ENCODE results near the gene ACADSB. TPM values are rescaled to one million over a fixed set of nuclear protein-coding genes. Genes with fewer than 3 reads are reported as not detected.

The ACADSB gene
- 7.1 TPM for polyA plus RNA-seq (2013, experiment 1 of 2)
- 7.2 TPM for polyA plus RNA-seq (2013, experiment 2 of 2)

- Histone ChIP-seq H3K4me3 (ENCODE audit: low read length in 2 of 2) (peak within 1 kb of the TSS; percentile 62 to 94), H2BK5ac (ENCODE audit: low read length) (peak within 1 kb of the TSS; percentile 84), H3K36me3 (replicated peaks in 1 of 2; ENCODE audit: control insufficient read depth in 2 of 2, insufficient read depth in 2 of 2, low read length in 2 of 2) (no peaks in the 10 kb centered on the region), H3K79me1 (ENCODE audit: low read depth, low read length) (no peaks in the 10 kb centered on the region), H2BK120ac (ENCODE audit: low read depth, low read length) (no peak within 1 kb of the TSS), H3K27ac (replicated peaks; ENCODE audit: low read length) (peak within 1 kb of the TSS; percentile 45), H2BK15ac (ENCODE audit: low read length) (peak within 1 kb of the TSS; percentile 56), H4K91ac (ENCODE audit: low read depth, low read length, poor library complexity) (no peak within 1 kb of the TSS), H3K9ac (ENCODE audit: low read depth, low read length, poor library complexity) (peak within 1 kb of the TSS; percentile 97), H4K8ac (ENCODE audit: low read depth, low read length) (peak within 1 kb of the TSS; percentile 6), H3K4ac (ENCODE audit: low read length) (no peak within 1 kb of the TSS), H3K18ac (ENCODE audit: low read length) (peak within 1 kb of the TSS; percentile 98), H2AK5ac (ENCODE audit: low read depth, low read length) (peak within 1 kb of the TSS; percentile 85), H3K4me1 (ENCODE audit: control insufficient read depth in 2 of 2, insufficient read depth in 1 of 2, low read depth in 1 of 2, low read length in 2 of 2) (peaks cover 0 to 3% of the 10 kb centered on the region in 2 donors), H3K23ac (ENCODE audit: low read depth, low read length, poor library complexity) (peak within 1 kb of the TSS; percentile 99), H3K14ac (ENCODE audit: low read length) (peak within 1 kb of the TSS; percentile 58), H2AFZ (ENCODE audit: low read length) (peak within 1 kb of the TSS; percentile 99), H3K4me2 (ENCODE audit: insufficient read depth, low read length, poor library complexity, severe bottlenecking) (peak within 1 kb of the TSS; percentile 81), H2BK12ac (ENCODE audit: low read length) (peak within 1 kb of the TSS; percentile 73), H3K9me3 (replicated peaks in 1 of 2; ENCODE audit: control insufficient read depth in 2 of 2, insufficient read depth in 1 of 2, low read depth in 1 of 2, low read length in 2 of 2) (no peaks in the 10 kb centered on the region), H3K27me3 (ENCODE audit: control insufficient read depth in 3 of 3, insufficient read depth in 3 of 3, low read depth in 1 of 3, low read length in 3 of 3) (no peaks in the 10 kb centered on the region)
- no CpG with 5 or more reads among the region's 68 CpGs for WGBS, 2 donors (ENCODE audit: extremely low coverage in 2 of 2, insufficient read length in 2 of 2, insufficient replicate concordance in 1 of 2)
- DNase-seq (ENCODE audit: low spot score), result peak; percentile 97
Measured at GRCh38 chr10:123008355-123009104, at the start of gene ACADSB, which contains the start of gene IKZF5. TSS of gene ACADSB (plus strand) at chr10:123009006. CDS start at chr10:123009030, 24 bp downstream. TSS of gene IKZF5 (minus strand) at chr10:123008795. CDS start at chr10:122998625, 10,170 bp downstream.

GRCh38 chr10:122962405-122962804, 46.4 kb upstream of the ACADSB start:
- no peak for DNase-seq (ENCODE audit: low spot score)
- Histone ChIP-seq H2BK12ac (ENCODE audit: low read length) (no peak overlapping the region), H2BK15ac (ENCODE audit: low read length) (no peak overlapping the region), H3K14ac (ENCODE audit: low read length) (no peak overlapping the region), H3K18ac (ENCODE audit: low read length) (no peak overlapping the region), H3K23ac (ENCODE audit: low read depth, low read length, poor library complexity) (no peak overlapping the region), H3K79me1 (ENCODE audit: low read depth, low read length) (no peaks in the 10 kb centered on the region), H3K27me3 (ENCODE audit: control insufficient read depth in 3 of 3, insufficient read depth in 3 of 3, low read depth in 1 of 3, low read length in 3 of 3) (no peaks in the 10 kb centered on the region), H3K9ac (ENCODE audit: low read depth, low read length, poor library complexity) (no peak overlapping the region), H3K4me2 (ENCODE audit: insufficient read depth, low read length, poor library complexity, severe bottlenecking) (no peak overlapping the region), H4K91ac (ENCODE audit: low read depth, low read length, poor library complexity) (no peak overlapping the region), H3K4me3 (ENCODE audit: low read length in 2 of 2) (no peak overlapping the region), H2BK120ac (ENCODE audit: low read depth, low read length) (no peak overlapping the region), H2BK5ac (ENCODE audit: low read length) (no peak overlapping the region), H3K27ac (replicated peaks; ENCODE audit: low read length) (no peak overlapping the region), H3K4ac (ENCODE audit: low read length) (no peak overlapping the region), H2AFZ (ENCODE audit: low read length) (no peak overlapping the region), H4K8ac (ENCODE audit: low read depth, low read length) (no peak overlapping the region), H3K4me1 (ENCODE audit: control insufficient read depth in 2 of 2, insufficient read depth in 1 of 2, low read depth in 1 of 2, low read length in 2 of 2) (no peaks in the 10 kb centered on the region), H2AK5ac (ENCODE audit: low read depth, low read length) (no peak overlapping the region), H3K36me3 (replicated peaks in 1 of 2; ENCODE audit: control insufficient read depth in 2 of 2, insufficient read depth in 2 of 2, low read length in 2 of 2) (peaks cover 0 to 9% of the 10 kb centered on the region in 2 donors), H3K9me3 (replicated peaks in 1 of 2; ENCODE audit: control insufficient read depth in 2 of 2, insufficient read depth in 1 of 2, low read depth in 1 of 2, low read length in 2 of 2) (peaks cover 0 to 20% of the 10 kb centered on the region in 2 donors)
- WGBS, 2 donors (ENCODE audit: extremely low coverage in 2 of 2, insufficient read length in 2 of 2, insufficient replicate concordance in 1 of 2), result no CpG with 5 or more reads among the region's 3 CpGs

DNA sequence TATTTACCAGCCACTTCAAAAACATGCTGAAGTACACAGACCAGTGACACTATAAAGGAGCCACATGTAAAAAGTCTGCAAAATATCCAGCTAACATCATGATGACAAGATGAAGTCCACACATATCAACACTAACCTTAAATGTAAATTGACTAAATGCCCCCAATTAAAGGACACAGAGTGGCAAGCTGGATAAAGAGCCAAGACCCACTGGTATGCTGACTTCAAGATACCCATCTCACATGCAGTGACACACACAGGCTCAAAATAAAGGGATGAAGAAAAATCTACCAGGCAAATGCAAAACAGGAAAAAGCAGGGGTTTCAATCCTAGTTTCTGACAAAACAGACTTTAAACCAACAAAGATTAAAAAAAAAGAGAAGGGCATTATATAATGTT, 41.9 kb upstream of the ACADSB start:
- H3K36me3 ChIP-seq (replicated peaks in 1 of 2; ENCODE audit: control insufficient read depth in 2 of 2, insufficient read depth in 2 of 2, low read length in 2 of 2), result peaks cover 0 to 9% of the 10 kb centered on the region in 2 donors
- no peak overlapping the region for H2BK120ac ChIP-seq (ENCODE audit: low read depth, low read length)

DNA sequence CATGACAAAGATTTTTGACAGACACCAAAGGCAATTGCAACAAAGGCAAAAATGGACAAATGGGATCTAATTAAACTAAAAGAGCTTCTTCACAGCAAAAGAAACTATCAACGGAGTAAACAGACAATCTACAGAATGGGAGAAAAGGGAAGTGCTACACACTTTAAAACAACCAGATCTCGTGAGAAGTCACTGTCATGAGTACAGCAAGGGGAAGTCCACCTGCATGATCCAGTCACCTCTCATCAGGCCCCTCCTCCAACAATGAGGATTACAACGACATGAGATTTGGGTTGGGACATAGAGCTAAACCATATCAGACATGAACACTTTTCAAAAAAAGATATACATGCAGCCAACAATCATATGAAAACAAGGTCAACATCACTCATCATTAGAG, 40.1 kb upstream of the ACADSB start:
- Histone ChIP-seq H4K8ac (ENCODE audit: low read depth, low read length) (no peak overlapping the region), H2BK120ac (ENCODE audit: low read depth, low read length) (no peak overlapping the region), H3K79me1 (ENCODE audit: low read depth, low read length) (no peaks in the 10 kb centered on the region), H3K23ac (ENCODE audit: low read depth, low read length, poor library complexity) (no peak overlapping the region), H3K27me3 (ENCODE audit: control insufficient read depth in 3 of 3, insufficient read depth in 3 of 3, low read depth in 1 of 3, low read length in 3 of 3) (no peaks in the 10 kb centered on the region), H4K91ac (ENCODE audit: low read depth, low read length, poor library complexity) (no peak overlapping the region), H3K9me3 (replicated peaks in 1 of 2; ENCODE audit: control insufficient read depth in 2 of 2, insufficient read depth in 1 of 2, low read depth in 1 of 2, low read length in 2 of 2) (peaks cover 0 to 25% of the 10 kb centered on the region in 2 donors), H3K4me3 (ENCODE audit: low read length in 2 of 2) (no peak overlapping the region), H3K36me3 (replicated peaks in 1 of 2; ENCODE audit: control insufficient read depth in 2 of 2, insufficient read depth in 2 of 2, low read length in 2 of 2) (peaks cover 0 to 9% of the 10 kb centered on the region in 2 donors), H2BK5ac (ENCODE audit: low read length) (no peak overlapping the region), H2BK15ac (ENCODE audit: low read length) (no peak overlapping the region), H2BK12ac (ENCODE audit: low read length) (no peak overlapping the region), H3K4ac (ENCODE audit: low read length) (no peak overlapping the region), H3K4me2 (ENCODE audit: insufficient read depth, low read length, poor library complexity, severe bottlenecking) (no peak overlapping the region), H3K14ac (ENCODE audit: low read length) (no peak overlapping the region), H3K18ac (ENCODE audit: low read length) (no peak overlapping the region), H3K9ac (ENCODE audit: low read depth, low read length, poor library complexity) (no peak overlapping the region), H3K27ac (replicated peaks; ENCODE audit: low read length) (no peak overlapping the region), H2AK5ac (ENCODE audit: low read depth, low read length) (no peak overlapping the region), H3K4me1 (ENCODE audit: control insufficient read depth in 2 of 2, insufficient read depth in 1 of 2, low read depth in 1 of 2, low read length in 2 of 2) (no peaks in the 10 kb centered on the region), H2AFZ (ENCODE audit: low read length) (no peak overlapping the region)
- no peak for DNase-seq (ENCODE audit: low spot score)
- no CpG with 5 or more reads among the region's 3 CpGs for WGBS, 2 donors (ENCODE audit: extremely low coverage in 2 of 2, insufficient read length in 2 of 2, insufficient replicate concordance in 1 of 2)

More for the DNA sequence above, 41.9 kb upstream of the ACADSB start:
- Histone ChIP-seq H3K14ac (ENCODE audit: low read length) (no peak overlapping the region), H3K27me3 (ENCODE audit: control insufficient read depth in 3 of 3, insufficient read depth in 3 of 3, low read depth in 1 of 3, low read length in 3 of 3) (no peaks in the 10 kb centered on the region), H2AFZ (ENCODE audit: low read length) (no peak overlapping the region), H3K18ac (ENCODE audit: low read length) (no peak overlapping the region), H3K4me2 (ENCODE audit: insufficient read depth, low read length, poor library complexity, severe bottlenecking) (no peak overlapping the region), H2AK5ac (ENCODE audit: low read depth, low read length) (no peak overlapping the region), H3K23ac (ENCODE audit: low read depth, low read length, poor library complexity) (no peak overlapping the region), H3K27ac (replicated peaks; ENCODE audit: low read length) (no peak overlapping the region), H3K4me3 (ENCODE audit: low read length in 2 of 2) (no peak overlapping the region), H3K4ac (ENCODE audit: low read length) (no peak overlapping the region), H2BK12ac (ENCODE audit: low read length) (no peak overlapping the region), H3K79me1 (ENCODE audit: low read depth, low read length) (no peaks in the 10 kb centered on the region), H2BK5ac (ENCODE audit: low read length) (no peak overlapping the region), H2BK15ac (ENCODE audit: low read length) (no peak overlapping the region), H3K9ac (ENCODE audit: low read depth, low read length, poor library complexity) (no peak overlapping the region), H4K91ac (ENCODE audit: low read depth, low read length, poor library complexity) (no peak overlapping the region), H3K4me1 (ENCODE audit: control insufficient read depth in 2 of 2, insufficient read depth in 1 of 2, low read depth in 1 of 2, low read length in 2 of 2) (no peaks in the 10 kb centered on the region), H4K8ac (ENCODE audit: low read depth, low read length) (no peak overlapping the region), H3K9me3 (replicated peaks in 1 of 2; ENCODE audit: control insufficient read depth in 2 of 2, insufficient read depth in 1 of 2, low read depth in 1 of 2, low read length in 2 of 2) (peaks cover 0 to 25% of the 10 kb centered on the region in 2 donors)
- DNase-seq (ENCODE audit: low spot score), result no peak

Measured in neuronal stem cell (in vitro differentiated cells).